ENCODE measurements around the gene PRMT7.

DNA sequence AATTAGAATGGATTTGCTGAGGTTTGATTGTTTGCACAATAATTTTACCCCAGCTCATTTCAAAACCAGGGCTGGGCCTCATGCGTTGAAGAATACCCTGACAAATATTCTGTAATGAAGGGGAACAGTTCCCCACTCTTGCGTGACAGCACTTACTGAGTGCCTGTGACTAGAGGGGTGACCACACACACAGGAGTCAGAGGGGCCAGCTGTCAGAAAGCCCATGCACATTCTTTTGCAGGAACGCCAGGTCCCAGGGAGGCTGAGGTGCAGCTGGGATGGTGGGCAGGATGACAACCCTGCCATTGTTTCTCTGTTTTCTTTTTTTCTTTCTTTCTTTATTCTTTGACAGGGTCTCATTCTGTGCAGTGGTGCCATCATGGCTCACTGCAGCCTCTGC, 92.9 kb downstream of the PRMT7 start:
- TF ChIP-seq, protein P1, sequence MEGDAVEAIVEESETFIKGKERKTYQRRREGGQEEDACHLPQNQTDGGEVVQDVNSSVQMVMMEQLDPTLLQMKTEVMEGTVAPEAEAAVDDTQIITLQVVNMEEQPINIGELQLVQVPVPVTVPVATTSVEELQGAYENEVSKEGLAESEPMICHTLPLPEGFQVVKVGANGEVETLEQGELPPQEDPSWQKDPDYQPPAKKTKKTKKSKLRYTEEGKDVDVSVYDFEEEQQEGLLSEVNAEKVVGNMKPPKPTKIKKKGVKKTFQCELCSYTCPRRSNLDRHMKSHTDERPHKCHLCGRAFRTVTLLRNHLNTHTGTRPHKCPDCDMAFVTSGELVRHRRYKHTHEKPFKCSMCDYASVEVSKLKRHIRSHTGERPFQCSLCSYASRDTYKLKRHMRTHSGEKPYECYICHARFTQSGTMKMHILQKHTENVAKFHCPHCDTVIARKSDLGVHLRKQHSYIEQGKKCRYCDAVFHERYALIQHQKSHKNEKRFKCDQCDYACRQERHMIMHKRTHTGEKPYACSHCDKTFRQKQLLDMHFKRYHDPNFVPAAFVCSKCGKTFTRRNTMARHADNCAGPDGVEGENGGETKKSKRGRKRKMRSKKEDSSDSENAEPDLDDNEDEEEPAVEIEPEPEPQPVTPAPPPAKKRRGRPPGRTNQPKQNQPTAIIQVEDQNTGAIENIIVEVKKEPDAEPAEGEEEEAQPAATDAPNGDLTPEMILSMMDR (IDR thresholded peaks at IDR 0.05) = no peak
- no peak for TF ChIP-seq EP300 (IDR thresholded peaks at IDR 0.05)
- TF ChIP-seq POLR2A (IDR thresholded peaks at IDR 0.05) = no peak

Data from ovary (tissue), 3 donors.